CD4-positive, alpha-beta T cell treated with Interleukin-4 for 4 hours (primary cell): Measurements from ENCODE around the gene ZSCAN1.

Source experiments
- DNase-seq: peaks from one replicate; pipeline ENCODE4 v3.0.0-alpha.2; 2020

The ZSCAN1 gene

GRCh38 chr19:58042495-58043340 is 8.9 kb downstream of the ZSCAN1 start:
- no peak for DNase-seq

- DNase-seq = no peak
Observed at GRCh38 chr19:58044391-58044790, 10.6 kb downstream of the ZSCAN1 start.

DNA sequence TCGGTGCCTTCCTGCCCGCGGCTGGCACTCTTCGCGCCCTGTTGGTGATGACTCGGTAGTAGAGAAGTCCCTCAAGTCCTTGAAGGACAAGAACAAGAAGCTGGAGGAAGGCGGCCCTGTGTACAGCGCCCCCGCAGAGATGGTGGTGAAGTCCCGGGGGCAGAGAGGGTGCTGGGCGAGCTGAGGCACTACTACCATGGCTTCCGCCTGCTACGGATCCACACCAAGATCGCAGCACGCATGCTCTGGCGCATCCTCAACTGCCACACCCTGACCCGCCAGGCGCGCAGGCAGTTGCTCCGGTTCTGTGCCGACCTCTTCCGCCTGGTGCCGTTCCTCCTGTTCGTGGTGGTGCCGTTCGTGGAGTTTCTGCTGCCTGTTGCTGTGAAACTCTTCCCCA is 11.1 kb downstream of the ZSCAN1 start:
- DNase-seq = no peak

DNA sequence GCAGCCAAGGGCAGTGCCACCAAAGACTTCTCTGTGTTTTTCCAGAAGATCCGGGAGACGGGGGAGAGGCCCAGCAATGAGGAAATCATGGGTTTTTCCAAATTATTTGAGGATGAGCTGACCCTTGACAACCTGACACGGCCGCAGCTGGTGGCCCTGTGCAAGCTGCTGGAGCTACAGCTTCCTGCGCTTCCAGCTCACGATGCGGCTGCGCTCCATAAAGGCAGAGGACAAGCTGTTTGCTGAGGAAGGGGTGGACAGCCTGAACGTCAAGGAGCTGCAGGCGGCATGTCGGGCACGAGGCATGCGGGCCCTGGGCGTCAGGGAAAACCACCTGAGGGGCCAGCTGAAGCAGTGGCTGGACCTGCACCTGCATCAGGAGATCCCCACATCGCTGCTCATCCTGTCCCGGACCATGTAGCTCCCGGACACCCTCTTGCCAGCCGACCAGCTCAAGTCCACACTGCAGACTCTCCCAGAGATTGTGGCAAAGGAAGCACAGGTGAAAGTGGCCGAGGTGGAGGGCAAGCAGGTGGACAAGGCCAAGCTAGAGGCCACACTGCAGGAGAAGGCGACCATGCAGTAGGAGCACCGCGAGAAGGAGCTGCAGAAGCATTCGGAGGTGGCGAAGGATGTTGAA is 11.7 kb downstream of the ZSCAN1 start:
- no peak for DNase-seq

- no peak for DNase-seq
Observed at GRCh38 chr19:58046856-58047255, 13.0 kb downstream of the ZSCAN1 start.

DNA sequence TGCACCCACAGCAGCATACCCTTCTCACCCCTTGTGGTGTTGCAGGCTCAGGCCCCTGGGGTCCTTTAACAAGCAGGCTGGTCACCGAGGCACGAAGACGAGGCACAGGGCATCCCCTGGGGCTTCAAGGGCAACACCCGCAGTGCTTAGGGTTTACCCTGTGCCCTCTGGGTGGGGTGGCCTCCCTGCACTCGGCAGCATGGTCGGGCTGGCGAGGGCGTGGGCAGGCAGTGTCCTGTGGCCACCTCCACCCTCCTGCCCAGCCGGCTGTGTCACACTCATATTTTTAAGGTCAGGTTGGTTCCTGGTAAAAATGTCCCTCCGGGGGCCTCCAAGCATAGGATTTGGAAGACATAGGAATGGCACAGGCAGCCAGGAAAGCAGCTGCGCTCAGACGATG is 13.8 kb downstream of the ZSCAN1 start:
- no peak for DNase-seq

DNA sequence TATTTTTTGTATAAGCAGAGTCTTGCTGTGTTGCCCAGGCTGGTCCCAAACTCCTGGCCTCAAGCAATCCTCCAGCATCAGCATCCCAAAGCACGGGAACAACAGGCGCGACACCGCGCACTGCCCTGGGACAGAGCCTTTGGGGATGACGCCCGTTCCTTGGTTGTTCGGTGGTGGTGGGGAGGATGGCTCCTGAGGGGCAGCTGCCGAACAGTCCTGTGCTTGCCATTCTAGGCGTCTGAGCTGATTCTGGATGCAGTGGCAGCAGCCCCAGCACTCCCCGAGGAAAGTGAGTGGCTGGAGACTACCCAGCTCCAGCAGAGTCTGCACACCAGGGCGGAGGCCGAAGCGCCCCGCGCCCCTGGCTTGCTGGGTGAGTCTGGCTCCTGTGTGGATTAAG is 18.4 kb downstream of the ZSCAN1 start:
- DNase-seq = no peak

DNA sequence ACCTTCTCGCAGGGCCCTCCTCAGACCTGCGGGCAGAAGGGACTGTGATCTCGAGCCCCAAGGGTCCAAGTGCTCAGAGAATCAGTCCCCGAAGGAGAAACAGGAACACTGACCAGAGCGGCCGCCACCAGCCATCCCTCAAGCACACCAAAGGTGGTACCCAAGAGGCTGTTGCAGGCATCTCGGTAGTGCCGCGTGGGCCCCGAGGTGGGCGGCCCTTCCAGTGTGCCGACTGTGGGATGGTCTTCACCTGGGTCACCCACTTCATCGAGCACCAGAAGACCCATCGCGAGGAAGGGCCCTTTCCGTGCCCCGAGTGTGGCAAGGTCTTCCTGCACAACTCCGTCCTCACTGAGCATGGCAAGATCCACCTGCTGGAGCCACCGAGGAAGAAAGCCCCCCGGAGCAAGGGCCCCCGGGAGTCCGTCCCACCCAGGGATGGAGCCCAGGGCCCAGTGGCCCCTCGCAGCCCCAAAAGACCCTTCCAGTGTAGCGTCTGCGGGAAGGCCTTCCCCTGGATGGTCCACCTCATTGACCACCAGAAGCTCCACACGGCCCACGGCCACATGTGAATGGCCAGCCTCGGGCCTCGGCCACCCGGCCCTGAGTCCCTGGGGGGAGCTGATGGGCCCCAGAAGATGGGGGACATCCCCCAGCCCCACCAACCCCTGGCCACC is 19.8 kb downstream of the ZSCAN1 start:
- no peak for DNase-seq

- no peak for DNase-seq
Observed at GRCh38 chr19:58054901-58055874, 21.4 kb downstream of the ZSCAN1 start.

DNA sequence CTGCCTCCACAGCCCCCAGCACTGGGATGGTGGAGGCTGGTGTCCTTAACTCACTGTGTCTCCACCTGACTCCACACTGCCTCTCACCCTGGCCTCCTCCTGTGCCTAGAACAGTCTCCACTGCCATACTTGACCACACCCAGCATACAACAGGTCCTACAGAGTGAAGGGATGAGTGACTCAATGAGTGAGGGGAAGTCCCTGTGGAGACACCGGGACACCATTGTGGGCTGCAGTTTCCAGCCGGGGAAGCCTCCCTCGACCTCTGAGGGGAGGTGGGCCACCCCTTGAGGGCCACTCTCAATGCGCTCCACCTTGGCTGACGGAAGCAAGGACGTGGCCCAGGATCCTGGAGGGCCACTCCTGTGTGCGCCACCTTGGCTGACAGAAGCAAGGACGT is 22.4 kb downstream of the ZSCAN1 start:
- no peak for DNase-seq

DNA sequence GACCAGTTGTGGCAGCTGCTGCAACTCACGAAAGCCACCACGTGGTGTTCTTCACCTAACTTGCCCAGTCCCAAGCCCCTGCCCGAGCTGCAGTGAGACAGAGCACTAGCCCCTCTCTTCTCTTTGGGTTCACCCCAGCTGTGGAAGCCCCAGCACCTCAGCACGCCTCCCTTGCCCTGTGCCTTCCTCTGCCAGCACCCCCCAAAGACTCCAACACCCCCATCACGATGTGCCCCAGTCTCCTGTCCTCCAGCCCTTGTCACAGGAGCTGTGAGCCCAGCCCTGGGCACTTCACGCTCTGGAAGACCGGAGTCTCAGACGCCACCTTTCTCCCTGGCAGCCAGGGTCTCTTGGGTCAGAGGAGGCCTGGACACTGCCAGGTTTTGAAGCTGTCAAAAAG is 23.0 kb downstream of the ZSCAN1 start:
- DNase-seq = no peak

DNA sequence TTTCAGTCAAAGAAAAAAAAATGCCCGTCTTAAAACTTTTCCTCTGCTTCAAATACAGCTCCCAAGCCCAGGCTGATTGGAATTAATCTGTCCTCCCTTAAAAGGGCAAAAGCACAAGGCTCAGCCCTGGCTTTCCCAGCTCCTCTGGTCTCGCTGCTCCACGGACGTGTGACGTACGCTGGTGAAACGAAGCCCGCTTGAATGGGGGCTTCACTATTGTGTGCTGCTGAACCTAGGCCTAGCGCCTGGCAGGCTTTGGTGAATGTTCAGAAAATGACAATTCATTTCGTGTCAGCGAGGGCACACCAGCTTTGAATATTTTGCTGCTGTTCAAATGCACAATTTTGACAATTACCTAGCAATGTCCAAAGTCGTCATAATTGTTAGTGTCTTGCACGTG is 24.6 kb downstream of the ZSCAN1 start:
- DNase-seq = no peak

DNA sequence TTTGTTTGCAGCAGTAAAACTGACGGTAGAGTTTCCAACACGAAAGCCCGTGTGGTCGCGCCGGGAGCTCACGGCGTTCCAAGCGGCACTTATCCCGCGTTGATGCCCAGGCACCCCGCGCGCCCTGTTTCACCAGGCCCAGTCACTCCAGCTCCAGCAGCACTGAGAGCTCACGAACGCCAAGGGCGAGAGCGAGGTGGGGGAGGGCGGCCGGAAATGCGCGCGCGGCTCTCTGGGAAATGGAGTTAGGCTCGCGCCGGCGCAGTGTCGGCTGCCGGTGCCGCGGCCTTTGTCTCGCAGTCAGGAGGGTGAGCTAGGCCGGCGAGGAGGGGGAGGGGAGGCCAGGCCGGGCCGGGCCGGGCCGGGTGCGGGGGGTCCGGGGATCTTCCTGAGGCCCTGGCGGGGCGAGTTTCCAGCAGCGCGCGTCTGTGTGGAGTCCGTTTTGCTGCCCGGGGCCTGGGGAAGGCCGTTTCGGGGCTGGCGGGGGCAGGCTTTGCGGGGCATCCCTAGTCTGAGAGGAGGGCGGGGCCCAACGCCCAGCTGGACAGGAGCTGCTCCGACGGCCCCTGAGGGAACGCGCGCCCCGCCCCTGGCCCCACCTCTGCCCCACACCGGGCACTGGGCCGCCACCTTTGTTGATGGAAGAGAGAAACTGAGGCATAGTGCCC is 25.3 kb downstream of the ZSCAN1 start, which contains the start of gene ZNF135:
TSS of gene ZNF135 (plus strand) at position 280 of the 668 bp plus-strand sequence. CDS start 721 bp downstream, outside the sequence.
- DNase-seq = peak; percentile 24

- DNase-seq = no peak
Observed at GRCh38 chr19:58059671-58060078, 25.9 kb downstream of the ZSCAN1 start.

DNA sequence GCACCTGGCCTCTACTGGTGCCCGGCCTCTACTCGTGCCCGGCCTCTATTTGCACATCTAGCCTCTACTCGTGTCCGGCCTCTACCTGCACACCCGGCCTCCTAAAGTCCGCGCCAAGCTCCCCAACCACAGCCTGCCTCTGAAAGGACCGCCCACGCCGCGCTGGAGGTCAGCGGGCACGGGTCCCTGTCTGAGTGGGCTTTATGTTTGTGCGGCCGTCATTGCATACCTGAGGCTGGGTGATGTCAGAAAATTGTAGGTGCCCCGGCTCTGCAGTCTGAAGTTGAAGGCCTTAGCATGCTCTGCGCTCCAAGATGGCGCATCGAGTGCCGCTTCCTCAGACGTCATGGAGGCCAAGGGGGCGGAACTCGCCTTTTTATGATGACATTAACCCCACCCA is 26.4 kb downstream of the ZSCAN1 start:
- DNase-seq = no peak

DNA sequence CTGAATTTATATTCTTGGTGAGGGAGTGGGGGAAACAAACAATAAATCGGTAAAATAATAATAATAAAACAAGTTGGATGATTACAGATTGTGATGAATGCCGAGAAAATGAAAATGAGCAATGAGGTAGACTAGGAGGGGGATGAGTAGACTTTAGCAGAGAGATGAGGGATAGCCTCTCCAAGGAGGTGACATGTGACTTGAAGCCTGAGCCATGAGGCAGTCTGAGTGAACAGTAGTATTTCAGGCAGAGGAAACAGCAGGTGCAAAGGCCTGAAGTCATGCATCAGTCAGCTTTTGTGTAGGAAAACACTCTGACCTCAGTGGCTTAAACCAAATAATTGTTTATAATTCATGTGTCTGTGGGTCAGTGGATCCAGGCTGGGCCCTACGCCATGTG is 29.9 kb downstream of the ZSCAN1 start:
- no peak for DNase-seq

- no peak for DNase-seq
Observed at GRCh38 chr19:58067240-58067912, 33.6 kb downstream of the ZSCAN1 start.

DNA sequence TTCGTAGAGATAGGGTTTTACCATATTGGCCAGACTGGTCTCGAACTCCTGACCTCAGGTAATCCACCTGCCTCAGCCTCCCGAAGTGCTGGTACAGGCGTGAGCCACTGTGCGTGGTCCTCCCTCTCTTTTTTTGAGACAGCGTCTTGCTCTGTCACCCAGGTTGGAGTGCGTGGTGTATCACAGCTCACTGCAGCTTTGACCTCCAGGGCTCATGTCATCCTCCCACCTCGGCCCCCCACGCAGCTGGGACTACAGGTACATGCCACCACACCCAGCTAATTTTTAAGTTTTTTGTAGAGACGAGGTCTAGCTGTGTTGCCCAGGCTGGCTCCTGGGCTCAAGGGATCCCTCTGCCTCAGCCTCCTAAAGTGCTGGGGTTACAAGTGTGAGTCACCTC is 46.0 kb downstream of the ZSCAN1 start:
- no peak for DNase-seq

- no peak for DNase-seq
Observed at GRCh38 chr19:58083021-58083420, 49.2 kb downstream of the ZSCAN1 start.

- DNase-seq = no peak
Observed at GRCh38 chr19:58084596-58085347, 50.9 kb downstream of the ZSCAN1 start.
